Breast epithelium (tissue), 4 donors: ENCODE measurements around the gene TANGO6. TPM values are rescaled to one million over a fixed set of nuclear protein-coding genes. Genes with fewer than 3 reads are reported as not detected.
"Not testable (repeated sequence)": the region's sequence is repeated elsewhere in the genome, so short reads cannot be mapped to it uniquely, and the experiment has no call there.

Experiments used
- DNase-seq, 2 donors: peaks; one replicate each; pipeline ENCODE4 v3.0.0-alpha.2; 2019; ENCODE audit warnings: low spot score in 2 of 2
- H3K27ac ChIP-seq, 2 donors: fragments of 200-600 bp; sonication (generic) in 1 of 2; one replicate each; pipeline ENCODE4 v1.5.1; 2016 to 2019; ENCODE audit warnings: mild to moderate bottlenecking in 1 of 2
- H3K27me3 ChIP-seq, 2 donors: fragments of 200-600 bp; sonication (generic) in 1 of 2; one replicate each; pipeline versions ENCODE4 v1.5.1 to v1.6.0; 2017 to 2019; ENCODE audit warnings: control low read depth in 1 of 2, mild to moderate bottlenecking in 1 of 2
- H3K36me3 ChIP-seq: fragments of 200-600 bp; one replicate; pipeline ENCODE4 v1.5.1; 2019
- H3K4me1 ChIP-seq, 2 donors: fragments of 200-600 bp; sonication (generic); one replicate each; pipeline ENCODE4 v1.5.1; 2016 to 2019; ENCODE audit warnings: control low read depth in 1 of 2
- H3K4me3 ChIP-seq, 3 donors: fragments of 200-600 bp; sonication (generic); 1 replicate in 2 of 3; 2 replicates in 1 of 3; pipeline ENCODE4 v1.5.1; 2016 to 2019; ENCODE audit warnings: mild to moderate bottlenecking in 3 of 3, moderate library complexity in 2 of 3
- H3K9me3 ChIP-seq, 2 donors: fragments of 200-600 bp; sonication (generic) in 1 of 2; one replicate each; pipeline ENCODE4 v1.5.1; 2016 to 2019; ENCODE audit warnings: control low read depth in 1 of 2
- CTCF ChIP-seq, 3 donors: fragments of 450-650 bp; IDR thresholded peaks; one replicate each; pipeline ENCODE4 v1.5.1; 2016 to 2017; ENCODE audit warnings: antibody characterized with exemption in 3 of 3, mild to moderate bottlenecking in 3 of 3, moderate library complexity in 3 of 3
- POLR2A ChIP-seq: fragments of 450-650 bp; IDR thresholded peaks from one replicate; pipeline ENCODE4 v1.6.1; 2016; ENCODE audit warnings: antibody characterized with exemption, mild to moderate bottlenecking, moderate library complexity
- POLR2AphosphoS5 ChIP-seq, 3 donors: sonication (generic); formaldehyde crosslinking; IDR thresholded peaks; one replicate each; pipeline ENCODE4 v1.6.1; 2017; ENCODE audit warnings: antibody characterized with exemption in 3 of 3
- intact Hi-C: fragments of 100-400 bp; cut with DNase I; formaldehyde crosslinking; loops from one replicate; pipeline ENCODE4 v1.15.1; 2023; ENCODE audit warnings: low total_unique reads
- total RNA-seq, 3 donors: library from RNA; depleted of rRNA; stranded (reverse); fragments of >200 nt; gene quantifications; one replicate each; pipeline ENCODE4 v1.1.0, GENCODE V29; 2016

The TANGO6 gene
- total RNA-seq, 3 donors from 2014 or later, result 13.4 to 26.1 (median 24.6) TPM

- peak in 1 of 2 donors; percentile 27 for DNase-seq
- no peak for TF ChIP-seq POLR2A
- TF ChIP-seq POLR2AphosphoS5 (IDR thresholded peaks at IDR 0.05), result no peak
- no peak for TF ChIP-seq CTCF (IDR thresholded peaks at IDR 0.05)
- intact Hi-C loops, result no loop called here
Observed at GRCh38 chr16:68985855-68986254, 142.5 kb downstream of the TANGO6 start.

GRCh38 chr16:68987734-68988457 is 144.6 kb downstream of the TANGO6 start:
- no peak for DNase-seq
- Histone ChIP-seq H3K4me3 (no peak overlapping the region), H3K27ac (no peak overlapping the region), H3K4me1 (no peaks in the 10 kb centered on the region), H3K36me3 (no peaks in the 10 kb centered on the region), H3K9me3 (no peaks in the 10 kb centered on the region), H3K27me3 (no peaks in the 10 kb centered on the region)
- TF ChIP-seq POLR2AphosphoS5 (IDR thresholded peaks at IDR 0.05) (no peak), CTCF (IDR thresholded peaks at IDR 0.05) (no peak), POLR2A (no peak)
- intact Hi-C loops, result no loop called here

More at GRCh38 chr16:68985855-68986254, 142.5 kb downstream of the TANGO6 start:
- no peak overlapping the region for H3K4me3 ChIP-seq
- H3K4me1 ChIP-seq, result no peaks in the 10 kb centered on the region
- no peaks in the 10 kb centered on the region for H3K9me3 ChIP-seq
- no peaks in the 10 kb centered on the region for H3K27me3 ChIP-seq
- no peaks in the 10 kb centered on the region for H3K36me3 ChIP-seq
- H3K27ac ChIP-seq, result peak overlapping the region; percentile 62 to 80

- H3K27ac ChIP-seq, H3K4me1 ChIP-seq, H3K9me3 ChIP-seq, H3K36me3 ChIP-seq, DNase-seq, intact Hi-C loops, H3K27me3 ChIP-seq, H3K4me3 ChIP-seq: not testable (repeated sequence)
Observed at GRCh38 chr16:68990172-68990845, 147.0 kb downstream of the TANGO6 start.

- H3K27ac ChIP-seq, result no peak overlapping the region
- TF ChIP-seq POLR2AphosphoS5 (IDR thresholded peaks at IDR 0.05) (no peak), CTCF (IDR thresholded peaks at IDR 0.05) (no peak), POLR2A (no peak)
- no peaks in the 10 kb centered on the region for H3K9me3 ChIP-seq
- no peaks in the 10 kb centered on the region for H3K27me3 ChIP-seq
- intact Hi-C loops, result no loop called here
- no peak for DNase-seq
- H3K4me3 ChIP-seq, result no peak overlapping the region
- H3K36me3 ChIP-seq, result no peaks in the 10 kb centered on the region
- no peaks in the 10 kb centered on the region for H3K4me1 ChIP-seq
Observed at GRCh38 chr16:68991075-68991474, 147.7 kb downstream of the TANGO6 start.

- no peak for DNase-seq
- H3K9me3 ChIP-seq, result no peaks in the 10 kb centered on the region
- H3K36me3 ChIP-seq, result no peaks in the 10 kb centered on the region
- TF ChIP-seq POLR2A (no peak), CTCF (IDR thresholded peaks at IDR 0.05) (no peak), POLR2AphosphoS5 (IDR thresholded peaks at IDR 0.05) (no peak)
- H3K27ac ChIP-seq, result no peak overlapping the region
- intact Hi-C loops, result no loop called here
- H3K4me1 ChIP-seq, result no peaks in the 10 kb centered on the region
- H3K4me3 ChIP-seq, result no peak overlapping the region
- H3K27me3 ChIP-seq, result no peaks in the 10 kb centered on the region
Observed at GRCh38 chr16:68992521-68992920, 149.2 kb downstream of the TANGO6 start.
